HepG2 (cell line): ENCODE data around the gene EEF1E1. TPM values are rescaled to one million over a fixed set of nuclear protein-coding genes. Genes with fewer than 3 reads are reported as not detected.

ENCODE experiments used
- BCLAF1 ChIP-seq: fragments of 450-650 bp; IDR thresholded peaks from 2 replicates; pipeline ENCODE4 v1.6.1; 2017; ENCODE audit warnings: mild to moderate bottlenecking
- CCAR2 ChIP-seq: fragments of 200-400 bp; formaldehyde crosslinking; optimal IDR thresholded peaks from 2 replicates; pipeline ENCODE3; 2018; ENCODE audit warnings: low read depth, mild to moderate bottlenecking, low read length, moderate library complexity
- GTF3A ChIP-seq: sonication (generic); formaldehyde crosslinking; conservative IDR thresholded peaks from 2 replicates; pipeline ENCODE4 v1.4.0; 2020; ENCODE audit warnings: mild to moderate bottlenecking, missing genetic modification reagents
- HOXA3 ChIP-seq: sonication (generic); formaldehyde crosslinking; IDR thresholded peaks from 2 replicates; pipeline ENCODE4 v1.5.0; 2020; ENCODE audit warnings: missing genetic modification reagents
- JUNB ChIP-seq: sonication (generic); formaldehyde crosslinking; IDR thresholded peaks from 2 replicates; pipeline ENCODE4 v1.8.0; 2022; ENCODE audit warnings: missing genetic modification reagents, mild to moderate bottlenecking, borderline replicate concordance
- KAT2B ChIP-seq: fragments of 150-350 bp; IDR thresholded peaks from 2 replicates; pipeline ENCODE4 v1.6.1; 2014; ENCODE audit warnings: low read depth, low read length, borderline replicate concordance
- NFE2 ChIP-seq: sonication (generic); formaldehyde crosslinking; IDR thresholded peaks from 2 replicates; pipeline ENCODE4 v1.4.0; 2020; ENCODE audit warnings: missing genetic modification reagents
- NR3C1 ChIP-seq: sonication (generic); formaldehyde crosslinking; IDR thresholded peaks from 2 replicates; pipeline ENCODE4 v1.4.0; 2020; ENCODE audit warnings: missing genetic modification reagents
- PAXIP1 ChIP-seq: sonication (generic); formaldehyde crosslinking; conservative IDR thresholded peaks from 2 replicates; pipeline ENCODE4 v1.4.0; 2020; ENCODE audit warnings: mild to moderate bottlenecking, missing genetic modification reagents, moderate library complexity
- SAFB2 ChIP-seq: sonication (generic); formaldehyde crosslinking; IDR thresholded peaks from 2 replicates; pipeline ENCODE4 v1.5.1; 2020; ENCODE audit warnings: missing genetic modification reagents, low read depth, mild to moderate bottlenecking, borderline replicate concordance
- SMYD3 ChIP-seq: sonication (generic); formaldehyde crosslinking; IDR thresholded peaks from 2 replicates; pipeline ENCODE4 v1.8.1; 2023; ENCODE audit warnings: mild to moderate bottlenecking, missing genetic modification reagents
- TFAP4 ChIP-seq: sonication (generic); IDR thresholded peaks from 2 replicates; pipeline ENCODE4 v1.6.1; 2016; ENCODE audit warnings: low read depth, borderline replicate concordance
- ZNF10 ChIP-seq: sonication (generic); formaldehyde crosslinking; IDR thresholded peaks from 2 replicates; pipeline ENCODE4 v1.4.0; 2020; ENCODE audit warnings: mild to moderate bottlenecking, low read depth, missing genetic modification reagents, borderline replicate concordance
- ZNF18 ChIP-seq: sonication (generic); formaldehyde crosslinking; IDR thresholded peaks from 2 replicates; pipeline ENCODE4 v1.8.0; 2022; ENCODE audit warnings: mild to moderate bottlenecking, missing genetic modification reagents; ENCODE audit not compliant: insufficient replicate concordance
- ZNF225 ChIP-seq: sonication (generic); formaldehyde crosslinking; IDR thresholded peaks from 2 replicates; pipeline ENCODE4 v1.4.0; 2020; ENCODE audit warnings: mild to moderate bottlenecking, missing genetic modification reagents
- ZNF30 ChIP-seq: sonication (generic); formaldehyde crosslinking; IDR thresholded peaks from 2 replicates; pipeline ENCODE4 v1.5.0; 2020; ENCODE audit warnings: mild to moderate bottlenecking, missing genetic modification reagents
- ZNF557 ChIP-seq: sonication (generic); formaldehyde crosslinking; IDR thresholded peaks from 2 replicates; pipeline ENCODE4 v1.4.0; 2020; ENCODE audit warnings: missing genetic modification reagents
- ZSCAN5A ChIP-seq: sonication (generic); formaldehyde crosslinking; IDR thresholded peaks from 2 replicates; pipeline ENCODE4 v1.8.0; 2022; ENCODE audit warnings: mild to moderate bottlenecking, missing genetic modification reagents, borderline replicate concordance
- polyA plus RNA-seq, 8 experiments: library from polyadenylated mRNA; depleted of rRNA in 3 of 8; stranded (reverse) in 7 of 8; unstranded in 1 of 8; fragments of >200 nt; fragmentation: Illumina TruSeq in 4 of 8; extraction: Trizol in 4 of 8; gene quantifications; 2 replicates each; pipeline versions ENCODE4 v1.2.1 to v1.2.3, GENCODE V29; 2011 to 2016; ENCODE audit warnings: low read depth in 4 of 8, missing spikeins in 1 of 8, mixed read lengths in 1 of 8; ENCODE audit not compliant: insufficient read depth in 1 of 8
- total RNA-seq, 5 experiments: library from RNA; depleted of rRNA; stranded (reverse); fragments of >200 nt; fragmentation: Illumina TruSeq; extraction: Trizol; gene quantifications; 2 replicates each; pipeline ENCODE4 v1.2.3, GENCODE V29; 2016; ENCODE audit warnings: low read depth in 1 of 5

EEF1E1 gene
- total and polyA plus RNA-seq, 2 of the 13 experiments (the other 11 are each of a cell fraction or from before 2014, with no cell fraction given) = 128 to 188 TPM

GRCh38 chr6:8102122-8102958 lies at the start of gene EEF1E1 (continued):
- TF ChIP-seq ZNF225 (CRISPR knock-in tag) (peak; percentile 92; the same call in 1 of the 2 replicates), BCLAF1 (no peak), JUNB (no peak), KAT2B (no peak), SAFB2 (CRISPR knock-in tag) (no peak; the same call in 1 of the 2 replicates), SMYD3 (CRISPR knock-in tag) (0 out of 2 replicates have a peak, but pooled peaks have one; percentile 13), ZSCAN5A (no peak; the same call in 1 of the 2 replicates), HOXA3 (CRISPR knock-in tag) (peak; percentile 82), NFE2 (CRISPR knock-in tag) (no peak; the same call in 1 of the 2 replicates), ZNF30 (CRISPR knock-in tag) (no peak), ZNF18 (CRISPR knock-in tag) (no peak), TFAP4 (peak; percentile 36; the same call in 1 of the 2 replicates), ZNF10 (CRISPR knock-in tag) (no peak), PAXIP1 (CRISPR knock-in tag) (peak; percentile 53), NR3C1 (no peak), CCAR2 (no peak), ZNF557 (CRISPR knock-in tag) (no peak), GTF3A (CRISPR knock-in tag) (0 out of 2 replicates have a peak, but pooled peaks have one; percentile 79)
